ENCODE data around the gene VSTM2B. TPM values are rescaled to one million over a fixed set of nuclear protein-coding genes. Genes with fewer than 3 reads are reported as not detected.

The VSTM2B gene
- total and polyA plus RNA-seq, 2 of the 4 experiments (the other 2 are of a cell fraction): not detected

DNA sequence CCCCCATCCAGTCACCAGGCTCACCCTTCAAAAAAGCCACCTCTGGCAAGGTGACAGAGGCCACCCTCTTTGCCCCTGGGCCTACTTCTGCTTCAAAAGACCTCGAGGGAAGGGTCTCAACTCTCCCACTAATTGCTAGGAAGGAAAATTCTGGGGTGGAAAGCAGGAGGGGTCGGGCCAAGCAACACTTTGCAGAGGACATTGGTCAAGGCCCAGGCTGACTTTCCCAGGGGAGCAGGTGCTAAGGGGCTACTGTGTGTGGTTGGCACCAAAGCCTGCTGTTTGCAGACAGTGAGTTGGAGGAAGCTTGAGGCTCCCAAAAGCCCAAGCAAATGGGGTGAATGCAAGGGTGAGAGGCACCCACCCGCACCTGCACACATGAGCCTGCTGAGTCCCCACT is 28.6 kb upstream of the VSTM2B start:
- dilution Hi-C loops (cut with HindIII; ENCODE audit: low sequenced_read_pairs, unreplicated experiment) (no loop called here), in situ Hi-C loops (cut with MboI; ENCODE audit: low sequenced_read_pairs) (no loop called here), intact Hi-C loops (cut with micrococcal nuclease) (no loop called here)
- TF ChIP-seq POLR2A (IDR thresholded peaks at IDR 0.05; ENCODE audit: low read depth, low read length) (no peak), CEBPB (IDR thresholded peaks at IDR 0.05; ENCODE audit: low read depth, low read length) (no peak), RAD21 (IDR thresholded peaks at IDR 0.05; ENCODE audit: low read length) (no peak), MAZ (IDR thresholded peaks at IDR 0.05; ENCODE audit: borderline replicate concordance, low read depth, low read length) (no peak), MXI1 (IDR thresholded peaks at IDR 0.05; ENCODE audit: borderline replicate concordance, low read depth, low read length) (no peak), FOS (IDR thresholded peaks at IDR 0.05; ENCODE audit: low read depth, low read length) (no peak), BHLHE40 (IDR thresholded peaks at IDR 0.05; ENCODE audit: low read depth, low read length) (no peak), CHD1 (IDR thresholded peaks at IDR 0.05; ENCODE audit: low read depth, low read length) (no peak), RFX5 (IDR thresholded peaks at IDR 0.05; ENCODE audit: low read depth, low read length) (no peak), SMC3 (IDR thresholded peaks at IDR 0.05; ENCODE audit: low read depth, low read length) (no peak), NFE2L2 (IDR thresholded peaks at IDR 0.05; ENCODE audit: low read depth, low read length) (no peak), RCOR1 (IDR thresholded peaks at IDR 0.05; ENCODE audit: insufficient replicate concordance, low read length) (no peak), USF2 (IDR thresholded peaks at IDR 0.05; ENCODE audit: low read depth, low read length) (no peak), MAFK (IDR thresholded peaks at IDR 0.05; ENCODE audit: low read depth, low read length) (no peak)
- TF ChIP-seq, protein P1, sequence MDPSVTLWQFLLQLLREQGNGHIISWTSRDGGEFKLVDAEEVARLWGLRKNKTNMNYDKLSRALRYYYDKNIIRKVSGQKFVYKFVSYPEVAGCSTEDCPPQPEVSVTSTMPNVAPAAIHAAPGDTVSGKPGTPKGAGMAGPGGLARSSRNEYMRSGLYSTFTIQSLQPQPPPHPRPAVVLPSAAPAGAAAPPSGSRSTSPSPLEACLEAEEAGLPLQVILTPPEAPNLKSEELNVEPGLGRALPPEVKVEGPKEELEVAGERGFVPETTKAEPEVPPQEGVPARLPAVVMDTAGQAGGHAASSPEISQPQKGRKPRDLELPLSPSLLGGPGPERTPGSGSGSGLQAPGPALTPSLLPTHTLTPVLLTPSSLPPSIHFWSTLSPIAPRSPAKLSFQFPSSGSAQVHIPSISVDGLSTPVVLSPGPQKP (IDR thresholded peaks at IDR 0.05; ENCODE audit: borderline replicate concordance, low read depth, low read length): no peak
- TF ChIP-seq, protein P2, sequence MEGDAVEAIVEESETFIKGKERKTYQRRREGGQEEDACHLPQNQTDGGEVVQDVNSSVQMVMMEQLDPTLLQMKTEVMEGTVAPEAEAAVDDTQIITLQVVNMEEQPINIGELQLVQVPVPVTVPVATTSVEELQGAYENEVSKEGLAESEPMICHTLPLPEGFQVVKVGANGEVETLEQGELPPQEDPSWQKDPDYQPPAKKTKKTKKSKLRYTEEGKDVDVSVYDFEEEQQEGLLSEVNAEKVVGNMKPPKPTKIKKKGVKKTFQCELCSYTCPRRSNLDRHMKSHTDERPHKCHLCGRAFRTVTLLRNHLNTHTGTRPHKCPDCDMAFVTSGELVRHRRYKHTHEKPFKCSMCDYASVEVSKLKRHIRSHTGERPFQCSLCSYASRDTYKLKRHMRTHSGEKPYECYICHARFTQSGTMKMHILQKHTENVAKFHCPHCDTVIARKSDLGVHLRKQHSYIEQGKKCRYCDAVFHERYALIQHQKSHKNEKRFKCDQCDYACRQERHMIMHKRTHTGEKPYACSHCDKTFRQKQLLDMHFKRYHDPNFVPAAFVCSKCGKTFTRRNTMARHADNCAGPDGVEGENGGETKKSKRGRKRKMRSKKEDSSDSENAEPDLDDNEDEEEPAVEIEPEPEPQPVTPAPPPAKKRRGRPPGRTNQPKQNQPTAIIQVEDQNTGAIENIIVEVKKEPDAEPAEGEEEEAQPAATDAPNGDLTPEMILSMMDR (conservative IDR thresholded peaks at IDR 0.05; ENCODE audit: low read depth, low read length): no peak
- no peak overlapping the region for H4K8ac ChIP-seq (ENCODE audit: low read depth in 2 of 2, low read length in 2 of 2)
- no peaks in the 10 kb centered on the region for H3K27me3 ChIP-seq (ENCODE audit: control insufficient read depth, insufficient read depth, low read length)
- H3K56ac ChIP-seq (ENCODE audit: extremely low read depth, insufficient read depth, low read length): no peak overlapping the region
- no peak overlapping the region for H4K91ac ChIP-seq (ENCODE audit: insufficient read depth, low read depth, low read length)
- H3K9me3 ChIP-seq (ENCODE audit: control insufficient read depth, insufficient read depth, low read length): peaks cover 5% of the 10 kb centered on the region; the same call in 1 of the 2 replicates
- BruUV-seq (replicated peaks): no TSS peak
- peak overlapping the region; percentile 11 for H2AFZ ChIP-seq (replicated peaks; ENCODE audit: low read length, poor library complexity)
- no peaks in the 10 kb centered on the region for H3K4me1 ChIP-seq (ENCODE audit: control insufficient read depth, insufficient read depth, low read length)
- ATAC-seq (ENCODE audit: low read depth) (no peak), DNase-seq (no peak)
- 80% methylated on average over 1 of the region's 3 CpGs; no CpG with 5 or more reads in 1 of the 2 experiments for WGBS, 2 experiments (ENCODE audit: extremely low coverage in 2 of 2, insufficient read length in 1 of 2)
- no peak overlapping the region for H2BK120ac ChIP-seq (ENCODE audit: low read depth, low read length)
- no peaks in the 10 kb centered on the region for H3K36me3 ChIP-seq (ENCODE audit: control insufficient read depth, insufficient read depth, low read length)
- no peaks in the 10 kb centered on the region for H4K20me1 ChIP-seq (ENCODE audit: insufficient read depth, low read length)
- H3K23ac ChIP-seq (ENCODE audit: low read depth, low read length): no peak overlapping the region
- no peak overlapping the region for H2AK9ac ChIP-seq (replicated peaks; ENCODE audit: low read depth, low read length, poor library complexity)
- H4K5ac ChIP-seq (ENCODE audit: low read depth, low read length): no peak overlapping the region
- ChIA-PET POLR2A (ENCODE audit: unreplicated experiment) (no interaction called here), CTCF (no interaction called here)
- no peak overlapping the region for H3K4me2 ChIP-seq (ENCODE audit: low read depth, low read length)
- H3K14ac ChIP-seq (replicated peaks; ENCODE audit: low read depth, low read length): no peak overlapping the region
- H3K18ac ChIP-seq (ENCODE audit: low read depth, low read length): no peak overlapping the region
- H2BK15ac ChIP-seq (ENCODE audit: low read depth, low read length): no peak overlapping the region
- no peak overlapping the region for H3K4me3 ChIP-seq (ENCODE audit: insufficient read depth, low read depth, low read length)
- no peak overlapping the region for H3K9ac ChIP-seq (ENCODE audit: low read depth, low read length)
- H2BK20ac ChIP-seq (ENCODE audit: low read depth, low read length): no peak overlapping the region
- no peak overlapping the region for H3K4ac ChIP-seq (ENCODE audit: low read depth, low read length)
- no peak overlapping the region for H2AK5ac ChIP-seq (ENCODE audit: low read depth, low read length)
- no peak overlapping the region for H3K27ac ChIP-seq (ENCODE audit: insufficient read depth, low read length)
- H3K9me1 ChIP-seq (ENCODE audit: insufficient read depth, low read length): no peaks in the 10 kb centered on the region
- H3K79me1 ChIP-seq (ENCODE audit: low read depth in 1 of 2, low read length in 2 of 2): no peaks in the 10 kb centered on the region
- H2BK5ac ChIP-seq (ENCODE audit: low read depth, low read length, poor library complexity, severe bottlenecking): no peak overlapping the region

Data from IMR-90 (cell line).